Adrenal gland (tissue), 12 donors: ENCODE measurements around the gene ZNF410. TPM values are rescaled to one million over a fixed set of nuclear protein-coding genes. Genes with fewer than 3 reads are reported as not detected.

Source experiments
- DNase-seq, 7 donors: peaks; one replicate each; pipeline ENCODE4 v3.0.0-alpha.2; 2019 to 2020
- H3K27ac ChIP-seq, 5 donors: fragments of 200-600 bp; sonication (generic) in 4 of 5; 1 replicate in 3 of 5; 2 replicates in 2 of 5; pipeline versions ENCODE4 v1.5.1 to v1.8.0; 2016 to 2020; ENCODE audit warnings: mild to moderate bottlenecking in 1 of 5
- H3K27me3 ChIP-seq: fragments of 200-600 bp; 2 replicates; pipeline ENCODE4 v1.8.0; 2021
- H3K36me3 ChIP-seq, 2 donors: fragments of 200-600 bp; replicated peaks in 1 of 2; 1 replicate in 1 of 2; 2 replicates in 1 of 2; pipeline versions ENCODE4 v1.5.1 to v1.8.0; 2018 to 2022
- H3K4me1 ChIP-seq, 2 donors: fragments of 200-600 bp; replicated peaks in 1 of 2; 1 replicate in 1 of 2; 2 replicates in 1 of 2; pipeline versions ENCODE4 v1.5.1 to v1.8.0; 2018 to 2021
- H3K4me3 ChIP-seq, 4 donors: fragments of 200-600 bp; sonication (generic) in 3 of 4; one replicate each; pipeline ENCODE4 v1.5.1; 2016 to 2018
- H3K9me3 ChIP-seq, 3 donors: fragments of 200-600 bp; sonication (generic) in 1 of 3; replicated peaks in 1 of 3; 1 replicate in 2 of 3; 2 replicates in 1 of 3; pipeline versions ENCODE4 v1.5.1 to v1.8.0; 2016 to 2021
- POLR2A ChIP-seq, 2 donors: fragments of 450-650 bp; IDR thresholded peaks; one replicate each; pipeline ENCODE4 v1.6.1; 2017; ENCODE audit warnings: antibody characterized with exemption in 2 of 2, mild to moderate bottlenecking in 2 of 2, moderate library complexity in 1 of 2
- WGBS, 4 donors: extraction: QIAGEN DNeasy Blood & Tissue Kit in 2 of 4; methylation state at CpG; one replicate each; pipeline versions ENCODE4 v1.1.5 to v1.1.7; 2013 to 2017; 5-methylcytosine and 5-hydroxymethylcytosine counted together
- intact Hi-C, 2 donors: fragments of 100-400 bp; cut with DNase I; formaldehyde crosslinking; loops; one replicate each; pipeline versions ENCODE4 v1.14.1 to v1.15.0; 2022 to 2023
- polyA plus RNA-seq, 3 donors: library from polyadenylated mRNA; stranded (reverse); fragments of 200-250 nt in 2 of 3; fragments of 350-450 nt in 1 of 3; fragmentation: Illumina TruSeq in 1 of 3; extraction: RNeasy Lipid Tissue Mini Kit (QIAGEN cat#74804) in 1 of 3; gene quantifications; one replicate each; pipeline ENCODE4 v1.2.3, GENCODE V29; 2013 to 2014
- total RNA-seq, 9 donors: library from RNA; depleted of rRNA in 4 of 9; stranded (reverse); fragments of >200 nt in 4 of 9; fragments of 120-200 nt in 1 of 9; fragmentation: NEBNext Ultra II Directional in 1 of 9; extraction: Animal tissue kit (Norgen Biotek cat#: 25700) in 1 of 9; gene quantifications; one replicate each; pipeline versions ENCODE4 v1.1.0 to v1.2.4, GENCODE V29; 2013 to 2023
- TF ChIP-seq, protein P1 (sequence below), 6 experiments: fragments of 450-650 bp in 4 of 6; fragments of 200-600 bp in 2 of 6; sonication (generic) in 1 of 6; IDR thresholded peaks; 1 replicate in 5 of 6; 2 replicates in 1 of 6; pipeline versions ENCODE4 v1.5.1 to v1.8.0; 2016 to 2021; ENCODE audit warnings: antibody characterized with exemption in 6 of 6, mild to moderate bottlenecking in 2 of 6, moderate library complexity in 1 of 6
- donor health status: healthy with polysubstance abuse.
- donor health status: Bipolar disorder and iron deficiency.
- donor health status: DM: yes; HTN: yes; CAD: no.
- donor health status: DM: no; HTN: no; CAD: no.
- donor health status: DM: no; HTN: no; CAD: no.
- donor health status: DM: yes; HTN: yes; CAD: no.

The ZNF410 gene
- total and polyA plus RNA-seq, 12 donors: 30.6 to 79.5 (median 56.8) TPM

DNA sequence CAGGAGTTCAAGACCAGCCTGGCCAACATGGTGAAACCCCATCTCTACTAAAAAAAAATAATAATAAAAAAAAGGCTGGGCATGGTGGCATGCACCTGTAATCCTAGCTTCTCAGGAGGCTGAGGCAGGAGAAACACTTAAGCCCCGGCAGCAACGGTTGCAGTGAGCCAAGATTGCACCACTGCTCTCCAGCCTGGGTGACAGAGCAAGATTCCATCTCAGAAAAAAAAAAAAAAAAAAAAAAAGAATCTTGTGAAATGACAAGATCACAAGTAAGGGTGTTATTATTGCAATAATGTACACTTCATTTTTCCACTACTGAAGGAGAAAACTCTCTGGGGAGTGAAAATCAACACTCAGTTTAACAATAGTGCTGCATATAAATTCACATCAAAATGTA, 43.8 kb upstream of the ZNF410 start:
- no peak for TF ChIP-seq POLR2A (IDR thresholded peaks at IDR 0.05)
- Histone ChIP-seq H3K4me3 (no peak overlapping the region), H3K36me3 (no peaks in the 10 kb centered on the region), H3K27me3 (no peaks in the 10 kb centered on the region), H3K27ac (no peak overlapping the region), H3K9me3 (peaks cover 0 to 4% (median 0%) of the 10 kb centered on the region in 3 donors), H3K4me1 (peaks cover 0 to 6% of the 10 kb centered on the region in 2 donors)
- no peak for DNase-seq
- intact Hi-C loops: no loop called here
- WGBS, 4 donors: 58 to 71% (median 60%) methylated on average over 2 of the region's 2 CpGs

DNA sequence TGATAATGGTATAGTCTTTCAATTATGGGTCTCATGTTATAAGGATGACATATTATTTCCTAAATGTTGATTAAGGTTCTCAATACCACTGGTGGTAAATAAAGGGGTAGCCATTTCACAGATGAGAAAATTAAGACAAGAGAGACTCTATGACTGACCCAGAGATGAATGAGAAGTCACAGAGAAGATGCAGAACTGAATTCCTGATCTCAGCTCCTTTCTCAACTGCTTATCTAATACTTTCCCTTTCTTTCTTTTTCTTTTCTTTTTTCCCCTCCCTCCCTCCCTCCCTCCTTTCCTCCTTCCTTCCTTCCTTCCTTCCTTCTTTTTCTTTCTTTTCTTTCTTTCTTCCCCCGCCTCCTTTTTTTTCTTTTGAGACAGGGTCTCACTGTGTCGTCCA, 43.4 kb upstream of the ZNF410 start:
- WGBS, 4 donors: 46 to 76% (median 65%) methylated on average over 2 of the region's 2 CpGs
- intact Hi-C loops: no loop called here
- Histone ChIP-seq H3K27ac (no peak overlapping the region), H3K9me3 (peaks cover 0 to 4% (median 0%) of the 10 kb centered on the region in 3 donors), H3K36me3 (no peaks in the 10 kb centered on the region), H3K4me1 (peaks cover 0 to 6% of the 10 kb centered on the region in 2 donors), H3K27me3 (no peaks in the 10 kb centered on the region), H3K4me3 (no peak overlapping the region)
- no peak for DNase-seq
- TF ChIP-seq, protein P1, sequence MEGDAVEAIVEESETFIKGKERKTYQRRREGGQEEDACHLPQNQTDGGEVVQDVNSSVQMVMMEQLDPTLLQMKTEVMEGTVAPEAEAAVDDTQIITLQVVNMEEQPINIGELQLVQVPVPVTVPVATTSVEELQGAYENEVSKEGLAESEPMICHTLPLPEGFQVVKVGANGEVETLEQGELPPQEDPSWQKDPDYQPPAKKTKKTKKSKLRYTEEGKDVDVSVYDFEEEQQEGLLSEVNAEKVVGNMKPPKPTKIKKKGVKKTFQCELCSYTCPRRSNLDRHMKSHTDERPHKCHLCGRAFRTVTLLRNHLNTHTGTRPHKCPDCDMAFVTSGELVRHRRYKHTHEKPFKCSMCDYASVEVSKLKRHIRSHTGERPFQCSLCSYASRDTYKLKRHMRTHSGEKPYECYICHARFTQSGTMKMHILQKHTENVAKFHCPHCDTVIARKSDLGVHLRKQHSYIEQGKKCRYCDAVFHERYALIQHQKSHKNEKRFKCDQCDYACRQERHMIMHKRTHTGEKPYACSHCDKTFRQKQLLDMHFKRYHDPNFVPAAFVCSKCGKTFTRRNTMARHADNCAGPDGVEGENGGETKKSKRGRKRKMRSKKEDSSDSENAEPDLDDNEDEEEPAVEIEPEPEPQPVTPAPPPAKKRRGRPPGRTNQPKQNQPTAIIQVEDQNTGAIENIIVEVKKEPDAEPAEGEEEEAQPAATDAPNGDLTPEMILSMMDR (IDR thresholded peaks at IDR 0.05): no peak
- TF ChIP-seq POLR2A (IDR thresholded peaks at IDR 0.05): no peak

DNA sequence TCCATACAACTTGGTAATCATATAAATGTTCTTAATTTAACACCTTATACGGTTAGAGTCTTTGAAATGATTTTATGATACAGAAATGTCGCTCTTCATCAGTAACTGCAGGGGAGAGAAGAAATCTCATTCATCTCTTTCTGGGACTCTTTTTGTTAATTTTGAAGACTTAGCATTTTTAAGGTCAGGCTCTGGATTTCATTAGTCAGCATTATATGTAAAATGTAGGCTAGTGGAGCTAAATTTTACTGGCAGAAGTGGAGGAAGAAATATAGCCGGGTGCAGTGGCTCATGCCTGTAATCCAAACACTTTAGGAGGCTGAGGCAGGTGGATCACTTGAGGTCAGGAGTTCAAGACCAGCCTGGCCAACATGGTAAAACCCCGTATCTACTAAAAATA, 39.7 kb upstream of the ZNF410 start:
- H3K27ac ChIP-seq: no peak overlapping the region
- peaks cover 5 to 13% of the 10 kb centered on the region in 2 donors for H3K4me1 ChIP-seq
- TF ChIP-seq POLR2A (IDR thresholded peaks at IDR 0.05): no peak
- TF ChIP-seq, protein P1 (IDR thresholded peaks at IDR 0.05): no peak
- H3K9me3 ChIP-seq: peaks cover 0 to 4% (median 0%) of the 10 kb centered on the region in 3 donors
- intact Hi-C loops: no loop called here
- no peaks in the 10 kb centered on the region for H3K36me3 ChIP-seq
- H3K4me3 ChIP-seq: no peak overlapping the region
- 40 to 51% (median 45%) methylated on average over 4 of the region's 4 CpGs for WGBS, 4 donors
- no peak for DNase-seq
- H3K27me3 ChIP-seq: no peaks in the 10 kb centered on the region

DNA sequence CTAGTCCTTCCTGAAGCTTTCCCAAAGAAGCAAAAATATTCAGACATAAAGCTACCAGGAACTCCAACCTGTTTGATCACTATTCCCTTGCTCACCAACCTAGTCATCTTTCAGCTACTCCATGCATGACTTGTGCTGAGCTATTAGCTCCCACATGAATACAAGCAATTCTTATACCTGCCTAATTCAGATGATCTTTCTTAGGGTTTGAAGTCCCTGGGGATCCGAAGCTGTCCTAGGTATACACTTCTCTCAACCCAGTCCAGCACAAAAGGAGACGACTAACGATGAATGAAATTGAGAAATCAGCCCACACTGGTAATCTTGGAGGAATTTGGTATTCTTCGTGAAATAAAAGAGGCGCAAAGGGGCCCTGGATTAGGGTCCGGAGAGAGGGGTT, 35.7 kb upstream of the ZNF410 start:
- H3K9me3 ChIP-seq: peaks cover 0 to 1% (median 0%) of the 10 kb centered on the region in 3 donors
- H3K36me3 ChIP-seq: no peaks in the 10 kb centered on the region
- peaks cover 5 to 13% of the 10 kb centered on the region in 2 donors for H3K4me1 ChIP-seq
- no peaks in the 10 kb centered on the region for H3K27me3 ChIP-seq
- TF ChIP-seq, protein P1 (IDR thresholded peaks at IDR 0.05): no peak
- TF ChIP-seq POLR2A (IDR thresholded peaks at IDR 0.05): no peak
- H3K4me3 ChIP-seq: peak overlapping the region in 2 of 4 donors; percentile 62 to 74
- DNase-seq: no peak
- intact Hi-C loops: no loop called here
- peak overlapping the region; percentile 87 to 97 (median 94) for H3K27ac ChIP-seq
- 36 to 48% (median 42%) methylated on average over 6 of the region's 6 CpGs for WGBS, 4 donors
